ENCODE measurements around the gene BLVRB.

DNA sequence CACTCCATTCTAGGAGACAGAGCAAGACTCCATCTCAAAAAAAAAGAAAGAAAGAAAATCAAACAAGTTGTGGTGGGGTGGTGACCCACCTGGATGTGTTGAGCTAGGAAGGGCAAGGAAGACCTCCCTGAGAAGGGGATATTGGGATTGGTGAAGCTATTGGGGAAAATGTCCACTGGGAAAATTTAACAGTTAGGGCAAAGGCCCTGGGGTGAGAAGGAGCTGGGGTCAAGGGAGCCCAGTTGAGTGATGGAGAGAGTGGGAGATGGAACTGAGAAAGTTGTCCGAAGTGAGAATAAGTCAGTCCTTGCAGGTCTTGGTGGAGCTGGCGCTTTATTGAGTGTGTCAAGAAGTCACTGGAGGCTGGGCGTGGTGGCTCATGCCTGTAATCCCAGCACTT lies 27.3 kb downstream of the BLVRB start:
- no peak for TF ChIP-seq POLR2AphosphoS5 (IDR thresholded peaks at IDR 0.05)
- TF ChIP-seq, protein P1, sequence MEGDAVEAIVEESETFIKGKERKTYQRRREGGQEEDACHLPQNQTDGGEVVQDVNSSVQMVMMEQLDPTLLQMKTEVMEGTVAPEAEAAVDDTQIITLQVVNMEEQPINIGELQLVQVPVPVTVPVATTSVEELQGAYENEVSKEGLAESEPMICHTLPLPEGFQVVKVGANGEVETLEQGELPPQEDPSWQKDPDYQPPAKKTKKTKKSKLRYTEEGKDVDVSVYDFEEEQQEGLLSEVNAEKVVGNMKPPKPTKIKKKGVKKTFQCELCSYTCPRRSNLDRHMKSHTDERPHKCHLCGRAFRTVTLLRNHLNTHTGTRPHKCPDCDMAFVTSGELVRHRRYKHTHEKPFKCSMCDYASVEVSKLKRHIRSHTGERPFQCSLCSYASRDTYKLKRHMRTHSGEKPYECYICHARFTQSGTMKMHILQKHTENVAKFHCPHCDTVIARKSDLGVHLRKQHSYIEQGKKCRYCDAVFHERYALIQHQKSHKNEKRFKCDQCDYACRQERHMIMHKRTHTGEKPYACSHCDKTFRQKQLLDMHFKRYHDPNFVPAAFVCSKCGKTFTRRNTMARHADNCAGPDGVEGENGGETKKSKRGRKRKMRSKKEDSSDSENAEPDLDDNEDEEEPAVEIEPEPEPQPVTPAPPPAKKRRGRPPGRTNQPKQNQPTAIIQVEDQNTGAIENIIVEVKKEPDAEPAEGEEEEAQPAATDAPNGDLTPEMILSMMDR (IDR thresholded peaks at IDR 0.05) = no peak

All from breast epithelium (tissue), 3 donors.